ENCODE measurements around the gene VMP1. TPM values are rescaled to one million over a fixed set of nuclear protein-coding genes. Genes with fewer than 3 reads are reported as not detected.

The VMP1 gene
- total RNA-seq, 4 donors from 2014 or later = 35.3 to 69.7 (median 61.1) TPM

- TF ChIP-seq CTCF (IDR thresholded peaks at IDR 0.05) = no peak
- TF ChIP-seq POLR2A (IDR thresholded peaks at IDR 0.05) = no peak
- no peak for DNase-seq (ENCODE audit: low spot score in 2 of 2)
- 94 to 96% methylated on average over 2 of the region's 2 CpGs for WGBS, 2 donors
- H3K4me3 ChIP-seq (ENCODE audit: low read depth, poor library complexity, severe bottlenecking) = no peak overlapping the region
- intact Hi-C loops (cut with DNase I; ENCODE audit: low total_unique reads) = no loop called here
Observed at GRCh38 chr17:59733697-59734096, 26.2 kb downstream of the VMP1 start.

- no peak overlapping the region for H3K4me3 ChIP-seq (ENCODE audit: low read depth, poor library complexity, severe bottlenecking)
- TF ChIP-seq POLR2A (IDR thresholded peaks at IDR 0.05) (no peak), CTCF (IDR thresholded peaks at IDR 0.05) (no peak)
- WGBS, 2 donors = 96 to 98% methylated on average over 5 of the region's 5 CpGs
- no peak for DNase-seq (ENCODE audit: low spot score in 2 of 2)
- intact Hi-C loops (cut with DNase I; ENCODE audit: low total_unique reads) = no loop called here
Observed at GRCh38 chr17:59734226-59734625, 26.8 kb downstream of the VMP1 start.

- DNase-seq (ENCODE audit: low spot score in 2 of 2) = no peak
- no peak for TF ChIP-seq CTCF (IDR thresholded peaks at IDR 0.05)
- TF ChIP-seq POLR2A (IDR thresholded peaks at IDR 0.05) = no peak
- no peak overlapping the region for H3K4me3 ChIP-seq (ENCODE audit: low read depth, poor library complexity, severe bottlenecking)
- intact Hi-C loops (cut with DNase I; ENCODE audit: low total_unique reads) = no loop called here
- 92 to 94% methylated on average over 3 of the region's 3 CpGs for WGBS, 2 donors
Observed at GRCh38 chr17:59737324-59737723, 29.9 kb downstream of the VMP1 start.

- WGBS, 2 donors = 98% methylated on average over 4 of the region's 4 CpGs
- TF ChIP-seq CTCF (IDR thresholded peaks at IDR 0.05) = no peak
- TF ChIP-seq POLR2A (IDR thresholded peaks at IDR 0.05) = no peak
- no peak overlapping the region for H3K4me3 ChIP-seq (ENCODE audit: low read depth, poor library complexity, severe bottlenecking)
- no peak for DNase-seq (ENCODE audit: low spot score in 2 of 2)
- intact Hi-C loops (cut with DNase I; ENCODE audit: low total_unique reads) = no loop called here
Observed at GRCh38 chr17:59743842-59744241, 36.4 kb downstream of the VMP1 start.

GRCh38 chr17:59745040-59745439 lies 37.6 kb downstream of the VMP1 start:
- WGBS, 2 donors = 97 to 98% methylated on average over 2 of the region's 2 CpGs
- DNase-seq (ENCODE audit: low spot score in 2 of 2) = no peak
- TF ChIP-seq CTCF (IDR thresholded peaks at IDR 0.05) = no peak
- TF ChIP-seq POLR2A (IDR thresholded peaks at IDR 0.05) = no peak

GRCh38 chr17:59746849-59747445 lies 39.5 kb downstream of the VMP1 start:
- intact Hi-C loops (cut with DNase I; ENCODE audit: low total_unique reads) = no loop called here
- no peak for DNase-seq (ENCODE audit: low spot score in 2 of 2)
- no peak overlapping the region for H3K4me3 ChIP-seq (ENCODE audit: low read depth, poor library complexity, severe bottlenecking)
- TF ChIP-seq POLR2A (IDR thresholded peaks at IDR 0.05) (no peak), CTCF (IDR thresholded peaks at IDR 0.05) (peak in 1 of 3 donors; percentile 15)
- WGBS, 2 donors = 84 to 88% methylated on average over 4 of the region's 4 CpGs

More at GRCh38 chr17:59745040-59745439, 37.6 kb downstream of the VMP1 start:
- intact Hi-C loops (cut with DNase I; ENCODE audit: low total_unique reads) = no loop called here
- no peak overlapping the region for H3K4me3 ChIP-seq (ENCODE audit: low read depth, poor library complexity, severe bottlenecking)
